Testis (tissue), 3 donors: ENCODE measurements around the gene SH3RF3. TPM values are rescaled to one million over a fixed set of nuclear protein-coding genes. Genes with fewer than 3 reads are reported as not detected.

Experiments used
- DNase-seq: peaks from one replicate; pipeline ENCODE4 v3.0.0-alpha.2; 2019
- H3K27ac ChIP-seq, 2 donors: fragments of 200-600 bp; sonication (generic); one replicate each; pipeline ENCODE4 v1.5.1; 2019
- H3K27me3 ChIP-seq: fragments of 200-600 bp; sonication (generic); one replicate; pipeline ENCODE4 v1.5.1; 2019
- H3K36me3 ChIP-seq: fragments of 200-600 bp; sonication (generic); one replicate; pipeline ENCODE4 v1.5.1; 2017; ENCODE audit warnings: low read depth; ENCODE audit errors: missing control alignments
- H3K4me1 ChIP-seq: fragments of 200-600 bp; sonication (generic); one replicate; pipeline ENCODE4 v1.5.1; 2019
- H3K4me3 ChIP-seq, 2 donors: fragments of 200-600 bp; sonication (generic); one replicate each; pipeline ENCODE4 v1.5.1; 2017 to 2019
- H3K9me3 ChIP-seq: fragments of 200-600 bp; sonication (generic); one replicate; pipeline ENCODE4 v1.5.1; 2017
- CTCF ChIP-seq, 3 experiments: fragments of 450-650 bp in 2 of 3; fragments of 200-600 bp in 1 of 3; sonication (generic) in 1 of 3; IDR thresholded peaks; one replicate each; pipeline ENCODE4 v1.5.1; 2016 to 2019; ENCODE audit warnings: antibody characterized with exemption in 3 of 3, mild to moderate bottlenecking in 2 of 3, moderate library complexity in 1 of 3
- POLR2A ChIP-seq: fragments of 450-650 bp; IDR thresholded peaks from one replicate; pipeline ENCODE4 v1.6.1; 2017; ENCODE audit warnings: antibody characterized with exemption, mild to moderate bottlenecking, moderate library complexity
- WGBS, 2 donors: methylation state at CpG; one replicate each; pipeline ENCODE4 v1.1.5; 2018; 5-methylcytosine and 5-hydroxymethylcytosine counted together
- intact Hi-C: fragments of 100-400 bp; cut with DNase I; formaldehyde crosslinking; loops from one replicate; pipeline ENCODE4 v1.15.1; 2023; ENCODE audit warnings: low total_unique reads
- polyA plus RNA-seq: library from polyadenylated mRNA; stranded (reverse); fragments of 350-450 nt; fragmentation: Illumina TruSeq; extraction: RNeasy Lipid Tissue Mini Kit (QIAGEN cat#74804); gene quantifications from one replicate; pipeline ENCODE4 v1.2.3, GENCODE V29; 2014; ENCODE audit warnings: low read depth, low replicate concordance; ENCODE audit not compliant: insufficient read depth
- total RNA-seq, 2 donors: library from RNA; depleted of rRNA; stranded (reverse); fragments of >200 nt; gene quantifications; one replicate each; pipeline ENCODE4 v1.2.3, GENCODE V29; 2016

SH3RF3 gene
- total and polyA plus RNA-seq, 3 donors from 2014 or later = 9.3 to 20.1 (median 16.5) TPM

- WGBS, 2 donors = 41 to 50% methylated on average over 3 of the region's 3 CpGs
- Histone ChIP-seq H3K4me3 (no peak overlapping the region), H3K4me1 (peaks cover 9% of the 10 kb centered on the region), H3K27me3 (no peaks in the 10 kb centered on the region), H3K9me3 (no peaks in the 10 kb centered on the region), H3K27ac (no peak overlapping the region), H3K36me3 (no peaks in the 10 kb centered on the region)
- TF ChIP-seq CTCF (IDR thresholded peaks at IDR 0.05) (no peak), POLR2A (no peak)
- intact Hi-C loops = no loop called here
- DNase-seq = no peak
Observed at GRCh38 chr2:109231428-109231827, 102.4 kb downstream of the SH3RF3 start.

- H3K27ac ChIP-seq = no peak overlapping the region
- intact Hi-C loops = no loop called here
- WGBS, 2 donors = 85 to 86% methylated on average over 7 of the region's 7 CpGs
- TF ChIP-seq CTCF (IDR thresholded peaks at IDR 0.05) = no peak
- TF ChIP-seq POLR2A = no peak
- no peaks in the 10 kb centered on the region for H3K27me3 ChIP-seq
- peaks cover 9% of the 10 kb centered on the region for H3K4me1 ChIP-seq
- H3K36me3 ChIP-seq = no peaks in the 10 kb centered on the region
- DNase-seq = no peak
- no peaks in the 10 kb centered on the region for H3K9me3 ChIP-seq
- H3K4me3 ChIP-seq = no peak overlapping the region
Observed at GRCh38 chr2:109231996-109232705, 103.1 kb downstream of the SH3RF3 start.

GRCh38 chr2:109232909-109233308 is 103.9 kb downstream of the SH3RF3 start:
- DNase-seq = no peak
- intact Hi-C loops = no loop called here
- TF ChIP-seq POLR2A = no peak
- no peak for TF ChIP-seq CTCF (IDR thresholded peaks at IDR 0.05)
- Histone ChIP-seq H3K36me3 (no peaks in the 10 kb centered on the region), H3K9me3 (no peaks in the 10 kb centered on the region), H3K4me1 (peaks cover 9% of the 10 kb centered on the region), H3K27ac (no peak overlapping the region), H3K27me3 (no peaks in the 10 kb centered on the region), H3K4me3 (no peak overlapping the region)
- 80 to 98% methylated on average over 4 of the region's 4 CpGs for WGBS, 2 donors

- H3K36me3 ChIP-seq = no peaks in the 10 kb centered on the region
- no peak for DNase-seq
- intact Hi-C loops = no loop called here
Observed at GRCh38 chr2:109233643-109234042, 104.6 kb downstream of the SH3RF3 start.

More at GRCh38 chr2:109233643-109234042, 104.6 kb downstream of the SH3RF3 start:
- Histone ChIP-seq H3K4me3 (no peak overlapping the region), H3K9me3 (no peaks in the 10 kb centered on the region), H3K4me1 (peaks cover 9% of the 10 kb centered on the region), H3K27ac (no peak overlapping the region), H3K27me3 (no peaks in the 10 kb centered on the region)
- 90 to 100% methylated on average over 4 of the region's 4 CpGs for WGBS, 2 donors
- TF ChIP-seq CTCF (IDR thresholded peaks at IDR 0.05) (no peak), POLR2A (no peak)
